ENCODE results near the gene FHL2.

FHL2 gene

GRCh38 chr2:105380432-105381100 is 18.3 kb downstream of the FHL2 start:
- no peak overlapping the region for H3K27ac ChIP-seq (ENCODE audit: low read depth, low read length)
- H3K9me3 ChIP-seq (ENCODE audit: control insufficient read depth, insufficient read depth, low read length), result no peaks in the 10 kb centered on the region
- H3K4me3 ChIP-seq (ENCODE audit: low read length), result no peak overlapping the region
- H4K20me1 ChIP-seq (ENCODE audit: control insufficient read depth, insufficient read depth, low read depth, low read length), result no peaks in the 10 kb centered on the region
- H3K79me2 ChIP-seq (ENCODE audit: control insufficient read depth, low read length), result no peaks in the 10 kb centered on the region
- H3F3A ChIP-seq (ENCODE audit: control insufficient read depth, insufficient read depth), result no peaks in the 10 kb centered on the region
- no peaks in the 10 kb centered on the region for H3K36me3 ChIP-seq (ENCODE audit: control insufficient read depth, low read length)
- no peaks in the 10 kb centered on the region for H3K9me2 ChIP-seq (replicated peaks; ENCODE audit: control insufficient read depth, low read length)
- H3K4me2 ChIP-seq (ENCODE audit: low read length), result no peak overlapping the region
- peaks cover 6% of the 10 kb centered on the region for H3K27me3 ChIP-seq (ENCODE audit: control insufficient read depth, low read length)
- no peaks in the 10 kb centered on the region for H3K4me1 ChIP-seq (ENCODE audit: control insufficient read depth, low read length)
- TF ChIP-seq EZH2phosphoT487 (IDR thresholded peaks at IDR 0.05; ENCODE audit: borderline replicate concordance, low read length), result no peak

GRCh38 chr2:105379741-105380186 is 19.1 kb downstream of the FHL2 start:
- TF ChIP-seq EZH2phosphoT487 (IDR thresholded peaks at IDR 0.05; ENCODE audit: borderline replicate concordance, low read length) (no peak), CTCF (IDR thresholded peaks at IDR 0.05; ENCODE audit: low read depth, low read length, poor library complexity, severe bottlenecking) (no peak)
- Histone ChIP-seq H3K4me3 (ENCODE audit: low read length) (no peak overlapping the region), H3K36me3 (ENCODE audit: control insufficient read depth, low read length) (no peaks in the 10 kb centered on the region), H3K9me2 (replicated peaks; ENCODE audit: control insufficient read depth, low read length) (no peaks in the 10 kb centered on the region), H3F3A (ENCODE audit: control insufficient read depth, insufficient read depth) (no peaks in the 10 kb centered on the region), H3K79me2 (ENCODE audit: control insufficient read depth, low read length) (no peaks in the 10 kb centered on the region), H3K27ac (ENCODE audit: low read depth, low read length) (no peak overlapping the region), H3K9me3 (ENCODE audit: control insufficient read depth, insufficient read depth, low read length) (no peaks in the 10 kb centered on the region), H4K20me1 (ENCODE audit: control insufficient read depth, insufficient read depth, low read depth, low read length) (no peaks in the 10 kb centered on the region), H3K4me1 (ENCODE audit: control insufficient read depth, low read length) (no peaks in the 10 kb centered on the region), H3K27me3 (ENCODE audit: control insufficient read depth, low read length) (peaks cover 6% of the 10 kb centered on the region), H3K4me2 (ENCODE audit: low read length) (no peak overlapping the region)

GRCh38 chr2:105378921-105379383 is 19.9 kb downstream of the FHL2 start:
- no peaks in the 10 kb centered on the region for H3F3A ChIP-seq (ENCODE audit: control insufficient read depth, insufficient read depth)
- H4K20me1 ChIP-seq (ENCODE audit: control insufficient read depth, insufficient read depth, low read depth, low read length), result no peaks in the 10 kb centered on the region
- H3K27ac ChIP-seq (ENCODE audit: low read depth, low read length), result no peak overlapping the region
- H3K36me3 ChIP-seq (ENCODE audit: control insufficient read depth, low read length), result no peaks in the 10 kb centered on the region
- no peak overlapping the region for H3K4me3 ChIP-seq (ENCODE audit: low read length)
- no peaks in the 10 kb centered on the region for H3K9me3 ChIP-seq (ENCODE audit: control insufficient read depth, insufficient read depth, low read length)
- peaks cover 6% of the 10 kb centered on the region for H3K27me3 ChIP-seq (ENCODE audit: control insufficient read depth, low read length)
- no peaks in the 10 kb centered on the region for H3K79me2 ChIP-seq (ENCODE audit: control insufficient read depth, low read length)
- H3K9me2 ChIP-seq (replicated peaks; ENCODE audit: control insufficient read depth, low read length), result no peaks in the 10 kb centered on the region
- H3K4me2 ChIP-seq (ENCODE audit: low read length), result no peak overlapping the region
- TF ChIP-seq CTCF (IDR thresholded peaks at IDR 0.05; ENCODE audit: low read depth, low read length, poor library complexity, severe bottlenecking) (no peak), EZH2phosphoT487 (IDR thresholded peaks at IDR 0.05; ENCODE audit: borderline replicate concordance, low read length) (no peak)
- no peaks in the 10 kb centered on the region for H3K4me1 ChIP-seq (ENCODE audit: control insufficient read depth, low read length)

GRCh38 chr2:105378276-105378840 is 20.5 kb downstream of the FHL2 start:
- H3K79me2 ChIP-seq (ENCODE audit: control insufficient read depth, low read length), result no peaks in the 10 kb centered on the region

More at GRCh38 chr2:105378276-105378840, 20.5 kb downstream of the FHL2 start:
- no peaks in the 10 kb centered on the region for H3K9me2 ChIP-seq (replicated peaks; ENCODE audit: control insufficient read depth, low read length)
- peaks cover 2% of the 10 kb centered on the region for H3K27me3 ChIP-seq (ENCODE audit: control insufficient read depth, low read length)
- TF ChIP-seq CTCF (IDR thresholded peaks at IDR 0.05; ENCODE audit: low read depth, low read length, poor library complexity, severe bottlenecking) (no peak), EZH2phosphoT487 (IDR thresholded peaks at IDR 0.05; ENCODE audit: borderline replicate concordance, low read length) (no peak)
- H4K20me1 ChIP-seq (ENCODE audit: control insufficient read depth, insufficient read depth, low read depth, low read length), result no peaks in the 10 kb centered on the region
- no peak overlapping the region for H3K27ac ChIP-seq (ENCODE audit: low read depth, low read length)
- no peaks in the 10 kb centered on the region for H3F3A ChIP-seq (ENCODE audit: control insufficient read depth, insufficient read depth)
- no peaks in the 10 kb centered on the region for H3K4me1 ChIP-seq (ENCODE audit: control insufficient read depth, low read length)
- no peak overlapping the region for H3K4me2 ChIP-seq (ENCODE audit: low read length)
- H3K4me3 ChIP-seq (ENCODE audit: low read length), result no peak overlapping the region
- no peaks in the 10 kb centered on the region for H3K36me3 ChIP-seq (ENCODE audit: control insufficient read depth, low read length)
- no peaks in the 10 kb centered on the region for H3K9me3 ChIP-seq (ENCODE audit: control insufficient read depth, insufficient read depth, low read length)

Data from DOHH2 (cell line).